LNCaP clone FGC (cell line): ENCODE results near the gene GCLC.

Experiments
- DNase-seq: peaks from one replicate; pipeline ENCODE4 v3.0.0-alpha.2; 2011; ENCODE audit warnings: low read depth
- H3K4me3 ChIP-seq: 2 replicates; pipeline ENCODE4 v1.5.1; 2011; ENCODE audit warnings: mild to moderate bottlenecking, low read depth, low read length, control low read depth
- CTCF ChIP-seq: IDR thresholded peaks from 2 replicates; pipeline ENCODE4 v1.5.1; 2012; ENCODE audit warnings: mild to moderate bottlenecking; ENCODE audit not compliant: control insufficient read depth, insufficient read depth; ENCODE audit errors: extremely low read depth

The GCLC gene

GRCh38 chr6:53532061-53532797, 12.7 kb downstream of the GCLC start:
- TF ChIP-seq CTCF = no peak
- H3K4me3 ChIP-seq = no peak overlapping the region

GRCh38 chr6:53530780-53531386, 14.0 kb downstream of the GCLC start:
- TF ChIP-seq CTCF = no peak
- no peak overlapping the region for H3K4me3 ChIP-seq

More at GRCh38 chr6:53532061-53532797, 12.7 kb downstream of the GCLC start:
- no peak for DNase-seq

GRCh38 chr6:53530346-53530745, 14.6 kb downstream of the GCLC start:
- TF ChIP-seq CTCF = no peak
- H3K4me3 ChIP-seq = no peak overlapping the region
- no peak for DNase-seq

More at GRCh38 chr6:53530780-53531386, 14.0 kb downstream of the GCLC start:
- DNase-seq = no peak

GRCh38 chr6:53529324-53530036, 15.4 kb downstream of the GCLC start:
- no peak for TF ChIP-seq CTCF
- H3K4me3 ChIP-seq = no peak overlapping the region
- no peak for DNase-seq

- TF ChIP-seq CTCF = no peak
- no peak overlapping the region for H3K4me3 ChIP-seq
Measured at GRCh38 chr6:53528107-53528506, 16.8 kb downstream of the GCLC start.

GRCh38 chr6:53527249-53527765, 17.6 kb downstream of the GCLC start:
- no peak for DNase-seq
- no peak for TF ChIP-seq CTCF
- no peak overlapping the region for H3K4me3 ChIP-seq

More at GRCh38 chr6:53528107-53528506, 16.8 kb downstream of the GCLC start:
- DNase-seq = no peak
